Astrocyte (in vitro differentiated cells and primary cell): ENCODE results near the gene PKDCC. TPM values are rescaled to one million over a fixed set of nuclear protein-coding genes. Genes with fewer than 3 reads are reported as not detected.

Source experiments
- DNase-seq: peaks from one replicate; pipeline ENCODE4 v3.0.0-alpha.2; 2010; ENCODE audit warnings: low read depth
- FAIRE-seq: peaks from 2 replicates; lab custom pipeline; 2011; peaks lifted over from hg19 to GRCh38; lab: Jason Lieb, UNC
- H2AFZ ChIP-seq: 2 replicates; pipeline ENCODE4 v1.6.0; 2012; ENCODE audit warnings: low read depth, low read length, inconsistent platforms
- H3K27ac ChIP-seq: 2 replicates; pipeline ENCODE4 v1.5.1; 2011; ENCODE audit warnings: low read depth, low read length, inconsistent platforms
- H3K27me3 ChIP-seq: 2 replicates; pipeline ENCODE4 v1.6.0; 2011; ENCODE audit warnings: low read length, inconsistent platforms; ENCODE audit not compliant: insufficient read depth
- H3K36me3 ChIP-seq: 2 replicates; pipeline ENCODE4 v1.5.1; 2011; ENCODE audit warnings: low read length, inconsistent platforms; ENCODE audit not compliant: insufficient read depth
- H3K4me1 ChIP-seq: 2 replicates; pipeline ENCODE4 v1.5.1; 2011; ENCODE audit warnings: low read length, inconsistent platforms; ENCODE audit not compliant: insufficient read depth
- H3K4me2 ChIP-seq: 2 replicates; pipeline ENCODE4 v1.6.0; 2012; ENCODE audit warnings: low read length, inconsistent platforms
- H3K4me3 ChIP-seq: 2 replicates; pipeline ENCODE4 v1.5.1; 2011; ENCODE audit warnings: low read depth, mild to moderate bottlenecking, low read length, inconsistent platforms; ENCODE audit not compliant: insufficient read depth
- H3K79me2 ChIP-seq: 2 replicates; pipeline ENCODE4 v1.6.0; 2012; ENCODE audit warnings: mild to moderate bottlenecking, low read length, inconsistent platforms; ENCODE audit not compliant: insufficient read depth
- H3K9ac ChIP-seq: 2 replicates; pipeline ENCODE4 v1.6.0; 2012; ENCODE audit warnings: mild to moderate bottlenecking, low read length, inconsistent platforms
- H3K9me3 ChIP-seq: 2 replicates; pipeline ENCODE4 v1.5.1; 2012; ENCODE audit warnings: low read depth, mild to moderate bottlenecking, low read length, inconsistent platforms; ENCODE audit not compliant: insufficient read depth
- H4K20me1 ChIP-seq: 2 replicates; pipeline ENCODE4 v1.6.0; 2012; ENCODE audit warnings: low read length, inconsistent platforms; ENCODE audit not compliant: insufficient read depth
- H3K27ac Mint-ChIP-seq: one replicate; pipeline ENCODE4 v1.8.0; 2021; ENCODE audit warnings: mild to moderate bottlenecking, mixed read lengths; ENCODE audit not compliant: unreplicated experiment
- H3K27me3 Mint-ChIP-seq: one replicate; pipeline ENCODE4 v1.8.0; 2021; ENCODE audit warnings: low read depth, mixed read lengths; ENCODE audit not compliant: unreplicated experiment
- H3K36me3 Mint-ChIP-seq: one replicate; pipeline ENCODE4 v1.8.0; 2021; ENCODE audit warnings: low read depth, mixed read lengths; ENCODE audit not compliant: unreplicated experiment
- H3K4me1 Mint-ChIP-seq: one replicate; pipeline ENCODE4 v1.8.0; 2021; ENCODE audit warnings: low read depth, mixed read lengths; ENCODE audit not compliant: unreplicated experiment
- H3K4me3 Mint-ChIP-seq: one replicate; pipeline ENCODE4 v1.8.0; 2021; ENCODE audit warnings: mild to moderate bottlenecking, moderate library complexity, mixed read lengths; ENCODE audit not compliant: unreplicated experiment
- H3K9me3 Mint-ChIP-seq: one replicate; pipeline ENCODE4 v1.8.0; 2021; ENCODE audit warnings: mild to moderate bottlenecking, mixed read lengths; ENCODE audit not compliant: unreplicated experiment
- EZH2 ChIP-seq: IDR thresholded peaks from 2 replicates; pipeline ENCODE4 v1.6.1; 2012; ENCODE audit warnings: mild to moderate bottlenecking, low read length, inconsistent platforms; ENCODE audit not compliant: insufficient read depth
- total RNA-seq: library from RNA; stranded (reverse); gene quantifications from 2 replicates; pipeline ENCODE4 v1.2.1, GENCODE V29; 2021
- TF ChIP-seq, protein P1 (sequence below): IDR thresholded peaks from 2 replicates; pipeline ENCODE4 v1.5.1; 2011; ENCODE audit warnings: low read depth, mild to moderate bottlenecking, inconsistent platforms, low read length, moderate library complexity; ENCODE audit not compliant: insufficient read depth

The PKDCC gene
- total RNA-seq, 1 donor from 2014 or later, result 6.9 TPM

DNA sequence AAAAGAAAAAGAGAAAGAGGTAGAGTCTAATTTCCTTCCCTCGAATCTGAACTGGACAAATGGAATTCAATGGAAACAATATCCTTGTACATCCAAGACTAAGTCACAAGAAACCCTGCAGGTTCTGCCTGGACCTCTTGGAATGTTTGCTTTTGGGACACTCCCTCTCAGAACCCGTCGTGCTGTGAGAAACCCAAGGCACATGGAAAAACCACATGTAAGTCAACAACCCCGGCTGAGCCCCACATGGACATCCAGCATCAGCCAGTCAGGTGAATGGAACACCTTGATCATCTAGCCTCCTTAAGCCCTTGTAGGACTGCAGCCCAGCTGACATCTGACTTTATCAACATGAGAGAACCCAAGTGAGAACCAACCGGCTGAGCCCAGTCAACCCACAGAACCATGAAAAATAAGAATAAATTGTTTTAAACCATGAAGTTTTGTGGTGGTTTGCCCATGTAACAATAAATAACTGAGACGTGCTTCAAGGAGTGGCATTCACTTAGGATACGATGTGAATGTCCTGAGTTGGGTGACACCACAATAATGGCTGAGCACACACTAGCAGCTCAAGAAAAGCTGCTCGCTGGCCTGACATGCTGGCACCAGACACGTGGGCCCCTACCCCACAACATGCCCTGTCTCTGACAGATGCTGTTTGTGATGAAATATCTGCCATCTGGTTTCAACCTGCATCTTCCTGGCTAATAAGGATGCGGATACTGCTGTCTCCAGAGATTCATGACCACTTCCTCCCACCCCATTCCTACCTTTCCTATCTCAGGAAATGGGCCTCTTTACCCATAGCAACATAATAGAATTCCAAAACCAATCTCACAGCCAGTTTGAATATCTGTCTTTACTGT lies 28.8 kb downstream of the PKDCC start:
- H3K36me3 Mint-ChIP-seq, result peaks cover 2% of the 10 kb centered on the region
- peaks cover 6% of the 10 kb centered on the region for H3K9me3 Mint-ChIP-seq
- no peaks in the 10 kb centered on the region for H3K4me1 Mint-ChIP-seq

GRCh38 chr2:42077343-42077742 lies 29.5 kb downstream of the PKDCC start:
- H3K27ac Mint-ChIP-seq, result no peak overlapping the region
- DNase-seq, result no peak
- H3K4me1 ChIP-seq, result no peaks in the 10 kb centered on the region
- H3K27me3 ChIP-seq, result peaks cover 9% of the 10 kb centered on the region
- peaks cover 39% of the 10 kb centered on the region for H3K27me3 Mint-ChIP-seq
- H3K4me3 ChIP-seq, result no peak overlapping the region
- peaks cover 2% of the 10 kb centered on the region for H3K36me3 Mint-ChIP-seq
- FAIRE-seq, result no peak
- H3K9me3 ChIP-seq, result no peaks in the 10 kb centered on the region
- no peak overlapping the region for H3K27ac ChIP-seq
- no peak overlapping the region for H3K9ac ChIP-seq
- H4K20me1 ChIP-seq, result no peaks in the 10 kb centered on the region
- H3K4me1 Mint-ChIP-seq, result no peaks in the 10 kb centered on the region
- no peak overlapping the region for H2AFZ ChIP-seq
- no peak overlapping the region for H3K4me3 Mint-ChIP-seq
- TF ChIP-seq, protein P1, sequence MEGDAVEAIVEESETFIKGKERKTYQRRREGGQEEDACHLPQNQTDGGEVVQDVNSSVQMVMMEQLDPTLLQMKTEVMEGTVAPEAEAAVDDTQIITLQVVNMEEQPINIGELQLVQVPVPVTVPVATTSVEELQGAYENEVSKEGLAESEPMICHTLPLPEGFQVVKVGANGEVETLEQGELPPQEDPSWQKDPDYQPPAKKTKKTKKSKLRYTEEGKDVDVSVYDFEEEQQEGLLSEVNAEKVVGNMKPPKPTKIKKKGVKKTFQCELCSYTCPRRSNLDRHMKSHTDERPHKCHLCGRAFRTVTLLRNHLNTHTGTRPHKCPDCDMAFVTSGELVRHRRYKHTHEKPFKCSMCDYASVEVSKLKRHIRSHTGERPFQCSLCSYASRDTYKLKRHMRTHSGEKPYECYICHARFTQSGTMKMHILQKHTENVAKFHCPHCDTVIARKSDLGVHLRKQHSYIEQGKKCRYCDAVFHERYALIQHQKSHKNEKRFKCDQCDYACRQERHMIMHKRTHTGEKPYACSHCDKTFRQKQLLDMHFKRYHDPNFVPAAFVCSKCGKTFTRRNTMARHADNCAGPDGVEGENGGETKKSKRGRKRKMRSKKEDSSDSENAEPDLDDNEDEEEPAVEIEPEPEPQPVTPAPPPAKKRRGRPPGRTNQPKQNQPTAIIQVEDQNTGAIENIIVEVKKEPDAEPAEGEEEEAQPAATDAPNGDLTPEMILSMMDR, result no peak
- no peak for TF ChIP-seq EZH2
- no peaks in the 10 kb centered on the region for H3K36me3 ChIP-seq
- H3K4me2 ChIP-seq, result no peak overlapping the region
- H3K79me2 ChIP-seq, result no peaks in the 10 kb centered on the region
- H3K9me3 Mint-ChIP-seq, result peaks cover 6% of the 10 kb centered on the region

More for the DNA sequence above, 28.8 kb downstream of the PKDCC start:
- Mint-ChIP-seq H3K27ac (no peak overlapping the region), H3K4me3 (no peak overlapping the region), H3K27me3 (peaks cover 40% of the 10 kb centered on the region)
- Histone ChIP-seq H3K36me3 (no peaks in the 10 kb centered on the region), H3K4me2 (no peak overlapping the region), H3K79me2 (no peaks in the 10 kb centered on the region), H3K4me3 (no peak overlapping the region), H3K27ac (no peak overlapping the region), H2AFZ (no peak overlapping the region), H3K27me3 (peaks cover 9% of the 10 kb centered on the region), H3K9me3 (no peaks in the 10 kb centered on the region), H4K20me1 (no peaks in the 10 kb centered on the region), H3K9ac (no peak overlapping the region), H3K4me1 (no peaks in the 10 kb centered on the region)
- DNase-seq (no peak), FAIRE-seq (no peak)
- TF ChIP-seq, protein P1, result no peak
- TF ChIP-seq EZH2, result no peak
